PC-9 (cell line): ENCODE measurements around the gene NHEJ1. TPM values are rescaled to one million over a fixed set of nuclear protein-coding genes. Genes with fewer than 3 reads are reported as not detected.

ENCODE experiments used
- BruUV-seq: library from RNA; stranded (reverse); fragments of 400-500 nt; replicated peaks from 2 replicates; lab custom pipeline; 2021; lab: Mats Ljungman, UMichigan
- CTCF ChIA-PET: fragments of 300-600 bp; sonication (Branson Sonifier 250); formaldehyde crosslinking; loops from one replicate; lab custom pipeline; 2022; ENCODE audit warnings: antibody characterized with exemption; lab: Charles Lee
- POLR2A ChIA-PET: fragments of 300-600 bp; sonication (Branson Sonifier 250); formaldehyde crosslinking; loops from one replicate; lab custom pipeline; 2022; ENCODE audit warnings: antibody characterized with exemption; ENCODE audit not compliant: unreplicated experiment; lab: Charles Lee
- DNase-seq, 2 experiments: peaks; one replicate each; pipeline versions ENCODE4 v3.0.0 to v3.0.0-alpha.2; 2015 to 2022; ENCODE audit warnings: mixed read lengths in 1 of 2
- H2AFZ ChIP-seq: fragments of 200-600 bp; sonication (generic); 2 replicates; pipeline ENCODE4 v1.8.1; 2017; ENCODE audit warnings: antibody characterized with exemption
- H3F3A ChIP-seq: fragments of 200-600 bp; sonication (generic); 2 replicates; pipeline ENCODE4 v1.8.1; 2017; ENCODE audit warnings: antibody characterized with exemption, mild to moderate bottlenecking, low read depth; ENCODE audit not compliant: insufficient read depth
- H3K27ac ChIP-seq: fragments of 200-600 bp; sonication (generic); 2 replicates; pipeline ENCODE4 v1.6.1; 2016; ENCODE audit warnings: mixed run types
- H3K27me3 ChIP-seq: fragments of 200-600 bp; sonication (generic); 2 replicates; pipeline ENCODE4 v1.6.1; 2016; ENCODE audit warnings: low read depth, mixed run types; ENCODE audit not compliant: insufficient read depth
- H3K36me3 ChIP-seq: fragments of 200-600 bp; sonication (generic); 2 replicates; pipeline ENCODE4 v1.6.1; 2016; ENCODE audit warnings: low read depth, mixed run types
- H3K4me1 ChIP-seq: fragments of 200-600 bp; sonication (generic); replicated peaks from 2 replicates; pipeline ENCODE4 v1.6.1; 2016; ENCODE audit warnings: mixed run types; ENCODE audit not compliant: insufficient read depth
- H3K4me2 ChIP-seq: fragments of 200-600 bp; sonication (generic); 2 replicates; pipeline ENCODE4 v1.6.1; 2017; ENCODE audit warnings: mixed run types
- H3K4me3 ChIP-seq: fragments of 200-600 bp; sonication (generic); 2 replicates; pipeline ENCODE4 v1.6.1; 2016; ENCODE audit warnings: mixed run types
- H3K79me2 ChIP-seq: fragments of 200-600 bp; sonication (generic); 2 replicates; pipeline ENCODE4 v1.6.1; 2017; ENCODE audit warnings: low read depth, mixed run types
- H3K9me2 ChIP-seq: fragments of 200-600 bp; sonication (generic); 2 replicates; pipeline ENCODE4 v1.8.1; 2017; ENCODE audit warnings: mild to moderate bottlenecking; ENCODE audit not compliant: insufficient read depth
- H3K9me3 ChIP-seq: fragments of 200-600 bp; sonication (generic); 2 replicates; pipeline ENCODE4 v1.8.1; 2016; ENCODE audit warnings: low read depth; ENCODE audit not compliant: insufficient read depth
- H4K20me1 ChIP-seq: fragments of 200-600 bp; sonication (generic); 2 replicates; pipeline ENCODE4 v1.8.1; 2017; ENCODE audit not compliant: insufficient read depth
- CTCF ChIP-seq: fragments of 200-600 bp; sonication (generic); conservative IDR thresholded peaks from 2 replicates; pipeline ENCODE4 v1.6.1; 2017; ENCODE audit warnings: mixed run types, antibody characterized with exemption, mild to moderate bottlenecking, moderate library complexity
- EZH2 ChIP-seq: fragments of 200-600 bp; sonication (generic); IDR thresholded peaks from 2 replicates; pipeline ENCODE4 v1.8.0; 2017; ENCODE audit warnings: antibody characterized with exemption, low read depth
- intact Hi-C: fragments of 100-400 bp; cut with micrococcal nuclease; formaldehyde crosslinking; loops from one replicate; pipeline ENCODE4 v1.10.0; 2022; ENCODE audit not compliant: unreplicated experiment
- total RNA-seq: library from RNA; stranded (reverse); gene quantifications from 2 replicates; pipeline ENCODE4 v1.2.3, GENCODE V29; 2021

NHEJ1 gene
- total RNA-seq, 1 experiment from 2014 or later = 9.8 TPM

GRCh38 chr2:219090436-219091299 is 69.9 kb downstream of the NHEJ1 start:
- Histone ChIP-seq H3K4me2 (no peak overlapping the region), H3K27ac (no peak overlapping the region), H3K4me1 (no peaks in the 10 kb centered on the region), H3K79me2 (no peaks in the 10 kb centered on the region), H3K27me3 (no peaks in the 10 kb centered on the region), H3F3A (no peaks in the 10 kb centered on the region), H3K9me2 (no peaks in the 10 kb centered on the region), H2AFZ (no peak overlapping the region), H3K36me3 (no peaks in the 10 kb centered on the region), H3K9me3 (no peaks in the 10 kb centered on the region), H3K4me3 (no peak overlapping the region), H4K20me1 (no peaks in the 10 kb centered on the region)
- intact Hi-C loops = no loop called here
- POLR2A ChIA-PET = no interaction called here
- BruUV-seq = no TSS peak
- TF ChIP-seq CTCF (no peak), EZH2 (no peak)
- CTCF ChIA-PET = no interaction called here
- no peak for DNase-seq

GRCh38 chr2:219089330-219089729 is 71.3 kb downstream of the NHEJ1 start:
- Histone ChIP-seq H2AFZ (no peak overlapping the region), H3K36me3 (no peaks in the 10 kb centered on the region), H3K9me3 (no peaks in the 10 kb centered on the region), H3K79me2 (no peaks in the 10 kb centered on the region), H3K27me3 (no peaks in the 10 kb centered on the region), H3K4me1 (no peaks in the 10 kb centered on the region), H3F3A (no peaks in the 10 kb centered on the region), H3K4me3 (no peak overlapping the region), H3K9me2 (no peaks in the 10 kb centered on the region), H4K20me1 (no peaks in the 10 kb centered on the region), H3K4me2 (no peak overlapping the region), H3K27ac (no peak overlapping the region)
- no TSS peak for BruUV-seq
- ChIA-PET CTCF (no interaction called here), POLR2A (no interaction called here)
- no peak for DNase-seq
- intact Hi-C loops = no loop called here
- TF ChIP-seq EZH2 = no peak
- TF ChIP-seq CTCF = no peak

GRCh38 chr2:219087848-219088247 is 72.8 kb downstream of the NHEJ1 start:
- intact Hi-C loops = no loop called here
- H3K27me3 ChIP-seq = no peaks in the 10 kb centered on the region
- no peaks in the 10 kb centered on the region for H4K20me1 ChIP-seq
- H3K4me1 ChIP-seq = no peaks in the 10 kb centered on the region
- H3F3A ChIP-seq = no peaks in the 10 kb centered on the region
- POLR2A ChIA-PET = no interaction called here
- no peak overlapping the region for H3K4me2 ChIP-seq
- H3K9me3 ChIP-seq = no peaks in the 10 kb centered on the region
- no peak overlapping the region for H2AFZ ChIP-seq
- BruUV-seq = no TSS peak
- TF ChIP-seq EZH2 (no peak), CTCF (no peak)
- H3K9me2 ChIP-seq = no peaks in the 10 kb centered on the region
- CTCF ChIA-PET = no interaction called here
- no peaks in the 10 kb centered on the region for H3K79me2 ChIP-seq
- H3K36me3 ChIP-seq = no peaks in the 10 kb centered on the region
- H3K4me3 ChIP-seq = no peak overlapping the region
- no peak overlapping the region for H3K27ac ChIP-seq
- no peak for DNase-seq
